Kidney tubule cell (primary cell): ENCODE results near the gene AKR1B1.

Experiments used
- DNase-seq: peaks from one replicate; pipeline ENCODE4 v3.0.0-alpha.2; 2018; ENCODE audit warnings: low spot score

AKR1B1 gene

DNA sequence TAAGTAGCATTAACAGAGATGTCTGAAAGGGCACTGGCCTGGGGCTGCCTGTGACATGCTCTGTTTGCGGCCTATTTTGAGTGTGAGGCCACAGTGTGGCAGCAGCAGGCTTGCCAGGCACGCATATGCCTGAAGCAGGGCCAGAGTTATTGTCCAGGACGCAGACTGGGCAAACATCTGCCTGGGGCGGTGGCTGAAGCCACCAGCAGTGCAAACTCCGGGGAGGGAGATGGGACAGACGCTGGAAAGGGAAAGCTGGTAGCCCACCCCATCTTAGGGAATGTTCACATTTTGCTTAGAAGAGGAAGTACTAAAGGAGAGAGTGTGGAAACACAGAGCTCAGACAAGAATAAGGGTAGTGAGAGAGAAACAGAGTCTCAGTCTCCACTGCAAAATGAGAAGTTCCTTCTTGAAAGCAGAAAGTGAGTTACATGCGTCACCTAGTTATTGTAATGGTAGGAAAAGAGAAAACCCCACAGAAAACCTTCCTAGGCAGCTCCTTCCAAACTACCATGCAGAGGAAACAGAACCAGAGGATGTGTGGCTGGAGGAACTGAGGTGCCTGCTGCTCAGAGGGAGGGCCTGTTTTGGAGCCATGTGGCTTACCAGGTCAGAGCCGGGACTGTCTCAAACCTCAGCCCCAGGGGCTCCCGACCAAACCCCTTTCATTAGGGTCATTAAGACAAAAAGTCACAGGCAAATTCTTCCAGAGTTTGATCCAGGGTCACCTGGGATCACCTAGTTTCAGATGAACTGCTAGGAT, 14.5 kb downstream of the AKR1B1 start:
- DNase-seq, result no peak

DNA sequence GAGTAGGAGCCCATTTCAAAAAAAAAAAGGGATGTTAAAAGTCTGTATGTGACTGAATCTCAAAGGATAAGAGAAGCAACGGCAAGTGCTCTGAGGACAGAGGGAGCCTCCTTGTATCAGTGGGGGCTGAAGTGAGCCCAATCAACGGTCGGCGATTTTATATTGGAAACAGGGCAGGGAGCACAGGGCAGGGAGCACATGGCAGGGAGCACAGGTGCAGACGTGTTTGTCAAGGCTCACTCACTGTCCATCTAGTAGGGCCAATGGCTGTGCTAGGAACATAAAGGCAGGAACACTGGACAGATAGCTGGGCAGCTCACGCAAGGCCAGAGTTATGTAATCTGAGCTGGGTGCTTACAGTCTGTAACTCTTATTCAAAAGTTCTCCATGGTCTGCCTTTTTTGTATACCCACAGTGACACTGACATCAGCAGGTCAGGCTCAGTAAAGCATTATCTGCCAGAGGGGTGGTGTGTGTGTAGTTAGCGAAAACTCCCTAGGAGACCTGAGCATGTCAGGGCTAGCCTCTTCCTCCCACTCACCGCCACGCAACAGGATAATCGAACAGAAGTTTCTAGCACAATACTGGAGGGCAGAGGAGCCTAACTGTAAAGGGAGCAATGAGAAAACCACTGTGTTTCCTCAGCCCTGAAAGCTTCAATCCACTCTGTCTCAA, 15.4 kb downstream of the AKR1B1 start:
- no peak for DNase-seq

DNA sequence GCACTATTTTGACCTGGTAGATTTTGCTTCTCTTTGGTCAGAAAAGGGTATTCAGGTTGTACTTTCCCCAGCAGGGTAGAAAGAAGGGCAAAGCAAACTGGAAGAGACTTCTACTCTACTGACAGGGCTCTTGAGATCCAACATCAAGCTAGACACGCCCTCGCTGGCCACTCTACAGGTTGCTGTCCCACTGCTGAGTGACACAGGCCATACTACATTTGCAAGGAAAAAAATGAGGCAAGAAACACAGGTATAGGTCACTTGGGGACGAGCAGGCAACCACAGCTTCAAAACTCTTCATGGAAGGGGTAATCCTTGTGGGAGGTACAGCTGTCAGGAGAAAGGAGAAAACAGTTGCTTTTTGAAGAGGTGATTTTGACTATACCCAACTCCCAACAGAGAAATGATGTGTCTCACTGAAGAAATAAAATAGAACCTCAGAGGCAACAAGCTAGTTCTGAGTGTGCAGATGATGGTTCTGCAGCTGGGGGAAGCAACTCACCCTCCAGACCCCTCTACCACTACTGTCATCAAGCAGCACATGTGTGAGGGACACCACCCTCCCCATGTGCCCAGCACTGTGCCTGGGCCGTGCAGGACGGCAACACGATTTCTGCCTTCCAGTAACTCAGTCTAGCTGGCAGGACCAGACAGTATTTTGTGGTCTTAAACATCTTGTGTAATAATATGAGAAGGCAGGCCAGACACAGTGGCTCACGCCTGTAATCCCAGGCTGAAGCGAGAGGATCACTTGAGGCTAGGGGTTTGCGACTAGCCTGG, 16.3 kb downstream of the AKR1B1 start:
- no peak for DNase-seq

DNA sequence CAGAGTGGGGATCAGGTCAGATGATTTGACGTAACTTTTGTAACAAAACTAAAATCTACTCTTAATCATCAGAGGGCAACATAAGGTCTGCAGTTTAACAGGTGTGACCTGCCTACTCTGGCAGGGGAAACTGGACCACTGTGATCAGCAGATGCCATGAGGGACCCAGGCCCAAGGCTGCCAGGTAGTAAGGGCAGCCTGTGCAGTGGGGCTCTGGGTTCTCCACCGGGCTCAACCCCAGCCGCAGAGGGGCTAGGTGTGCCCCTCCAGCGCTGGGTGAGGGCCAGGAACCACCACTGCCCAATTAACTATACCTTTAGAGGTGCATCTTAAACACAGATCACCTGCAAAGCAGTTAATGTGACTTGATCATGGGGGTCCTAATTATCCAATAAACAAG, 17.6 kb downstream of the AKR1B1 start:
- no peak for DNase-seq

DNA sequence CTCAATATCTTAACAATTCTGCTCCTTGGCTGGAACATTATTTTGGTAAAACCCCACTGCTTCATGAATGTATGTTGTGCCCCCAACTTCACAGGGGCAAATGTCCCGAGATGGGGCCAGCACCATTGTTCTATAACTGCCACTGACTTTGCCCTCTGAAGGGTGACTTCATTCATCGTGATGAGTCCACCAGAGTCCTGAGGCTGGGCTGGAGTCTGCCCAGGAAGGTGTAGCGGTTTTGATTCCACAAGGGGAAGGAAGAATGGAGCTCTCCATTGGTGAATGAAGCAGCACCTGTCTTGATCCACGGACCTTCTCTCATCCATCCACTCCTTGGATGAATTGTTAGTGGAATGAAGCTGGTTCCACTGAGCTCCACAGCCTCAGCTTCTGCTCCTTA, 18.4 kb downstream of the AKR1B1 start:
- DNase-seq, result no peak

DNA sequence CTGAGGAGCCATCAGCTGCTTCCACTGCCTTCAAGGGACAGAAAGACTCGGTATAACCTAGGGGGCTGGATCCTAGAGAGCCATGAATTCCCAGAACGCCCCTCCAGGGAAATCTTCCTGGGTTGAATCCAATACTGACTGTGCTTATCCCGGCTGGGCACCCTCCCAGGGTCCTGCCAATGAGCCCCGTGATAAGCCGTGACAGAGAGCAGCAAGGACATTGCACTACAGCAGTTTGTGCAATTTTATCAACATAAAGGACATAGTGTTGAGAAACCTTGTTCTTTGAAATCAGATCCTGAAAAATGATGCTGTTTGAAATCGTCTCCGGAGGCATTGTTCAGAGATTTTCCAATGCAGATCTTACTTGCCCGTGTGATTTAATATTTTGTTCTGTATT, 18.8 kb downstream of the AKR1B1 start:
- DNase-seq, result no peak

DNA sequence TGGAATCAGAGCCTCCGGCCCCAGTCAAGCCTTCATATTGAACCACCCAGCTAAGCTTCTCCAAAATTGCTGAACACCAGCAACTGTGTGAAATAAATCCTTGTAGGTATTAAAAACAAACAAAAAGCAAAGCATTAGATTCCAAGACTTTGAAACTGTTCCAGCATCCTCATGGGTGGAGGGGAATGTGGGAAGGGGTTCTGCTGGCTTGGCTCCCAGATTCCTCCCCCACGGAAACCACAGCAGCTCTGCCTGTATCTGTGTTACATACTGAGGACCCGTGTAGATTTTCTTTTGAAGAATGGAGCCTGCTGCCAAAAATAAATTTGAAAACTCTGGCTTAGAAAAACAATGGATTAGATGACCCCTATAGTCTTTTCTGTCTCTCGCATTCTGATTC, 20.0 kb downstream of the AKR1B1 start:
- no peak for DNase-seq

DNA sequence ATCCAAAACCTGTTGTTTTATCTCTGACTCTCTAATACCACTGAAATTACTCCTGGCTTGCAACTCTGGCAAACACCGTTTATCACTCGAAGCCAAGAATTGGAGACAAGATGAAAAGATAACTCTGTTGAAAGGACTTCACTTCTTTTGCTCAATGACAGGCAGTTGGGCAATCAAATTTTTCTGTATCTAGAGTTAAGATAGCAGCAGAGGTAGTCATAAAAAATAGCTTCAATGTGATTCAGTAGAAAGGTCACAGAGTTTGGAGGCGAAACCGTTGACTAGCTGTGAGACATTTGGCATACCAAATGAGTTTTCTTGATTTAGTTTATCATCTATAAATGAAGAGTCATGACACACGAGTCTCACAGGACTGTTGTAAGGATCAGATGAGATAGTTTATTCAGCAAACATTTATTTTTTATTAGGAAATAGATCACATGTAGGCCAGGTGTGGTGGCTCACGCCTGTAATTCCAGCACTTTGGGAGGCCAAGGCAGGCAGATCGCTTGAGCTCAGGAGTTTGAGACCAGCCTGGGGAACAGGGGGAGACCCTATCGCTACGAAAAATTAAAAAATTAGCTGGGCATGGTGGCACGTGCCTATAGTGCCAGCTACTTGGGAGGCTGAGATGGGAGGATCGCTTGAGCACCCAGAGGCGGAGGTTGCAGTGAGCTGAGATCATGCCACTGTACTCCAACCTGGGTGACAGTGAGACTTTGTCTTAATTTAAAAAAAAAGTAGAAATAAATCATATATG, 23.6 kb downstream of the AKR1B1 start:
- DNase-seq, result peak; percentile 74

DNA sequence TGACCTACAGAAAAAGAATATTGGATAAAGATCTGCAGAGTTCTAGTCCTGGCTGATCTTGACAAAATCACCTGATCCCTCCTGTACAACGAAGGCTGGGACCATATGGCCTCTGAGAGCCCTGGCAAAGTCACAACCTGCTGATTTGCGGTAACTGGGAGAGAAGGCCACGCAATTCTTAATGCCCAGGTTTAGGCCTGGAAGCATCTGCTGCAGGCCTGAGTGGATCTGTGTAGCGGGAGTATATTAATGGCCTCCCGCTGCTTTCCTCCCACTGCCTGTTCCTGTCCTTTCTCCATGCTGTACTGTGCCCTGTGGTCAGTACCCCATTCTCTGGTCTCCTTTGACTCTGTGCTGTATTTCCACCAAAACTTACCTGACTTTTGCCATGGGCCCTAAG, 24.2 kb downstream of the AKR1B1 start:
- DNase-seq, result no peak

DNA sequence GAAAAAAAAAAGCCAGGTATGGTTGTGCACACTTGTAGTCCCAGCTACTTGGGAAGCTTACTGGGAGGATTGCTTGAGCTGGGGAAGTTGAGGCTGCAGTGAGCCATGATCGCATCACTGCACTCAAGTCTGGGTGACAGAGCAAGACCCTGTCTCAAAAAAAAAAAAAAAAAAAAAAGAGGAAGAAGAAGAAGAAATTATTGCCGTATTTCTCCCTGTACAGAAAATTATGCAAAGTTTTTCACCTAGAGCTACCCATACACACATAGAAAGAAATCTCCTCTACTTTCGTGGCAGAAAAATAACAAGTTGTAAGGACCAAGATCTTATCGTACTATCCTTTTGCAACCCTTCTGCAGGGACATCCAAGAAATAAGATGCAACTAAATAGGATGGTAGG, 25.5 kb downstream of the AKR1B1 start:
- no peak for DNase-seq

DNA sequence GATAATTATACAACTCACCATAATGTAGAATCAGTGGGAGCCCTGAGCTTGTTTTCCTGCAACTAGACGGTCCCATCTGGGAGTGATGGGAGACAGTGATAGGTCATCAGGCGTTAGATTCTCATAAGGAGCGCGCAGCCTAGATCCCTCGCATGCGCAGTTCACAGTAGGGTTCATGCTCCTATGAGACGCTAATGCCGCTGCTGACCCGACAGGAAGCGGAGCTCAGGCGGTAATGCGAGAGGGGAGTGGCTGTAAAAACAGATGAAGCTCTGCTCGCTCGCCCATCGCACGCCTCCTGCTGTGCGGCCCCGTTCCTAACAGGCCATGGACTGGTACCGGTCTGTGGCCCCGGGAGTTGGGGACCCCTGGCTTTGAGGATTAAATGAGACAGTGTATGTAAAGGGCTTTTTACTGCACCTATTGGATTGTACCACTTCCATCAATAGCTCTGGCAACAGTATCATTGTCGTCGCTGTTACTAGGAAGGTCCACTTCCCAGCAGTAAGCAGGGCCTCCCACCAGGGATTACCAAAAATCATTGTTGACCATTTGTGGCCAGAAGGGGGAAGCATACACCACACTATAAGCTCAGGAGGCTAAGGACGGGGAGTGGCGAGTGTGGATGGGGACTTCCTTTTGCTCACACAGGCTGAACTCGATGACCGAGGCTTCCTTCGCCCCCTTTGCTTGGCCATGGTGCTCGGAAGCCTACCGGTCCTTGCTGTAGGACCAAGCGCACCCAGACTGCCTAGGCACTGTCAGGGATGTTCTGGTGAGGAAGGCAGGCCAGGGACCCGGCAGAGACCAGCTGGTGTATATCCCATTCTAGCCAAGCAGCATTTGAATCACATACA, 26.4 kb downstream of the AKR1B1 start:
- DNase-seq, result peak; percentile 93

DNA sequence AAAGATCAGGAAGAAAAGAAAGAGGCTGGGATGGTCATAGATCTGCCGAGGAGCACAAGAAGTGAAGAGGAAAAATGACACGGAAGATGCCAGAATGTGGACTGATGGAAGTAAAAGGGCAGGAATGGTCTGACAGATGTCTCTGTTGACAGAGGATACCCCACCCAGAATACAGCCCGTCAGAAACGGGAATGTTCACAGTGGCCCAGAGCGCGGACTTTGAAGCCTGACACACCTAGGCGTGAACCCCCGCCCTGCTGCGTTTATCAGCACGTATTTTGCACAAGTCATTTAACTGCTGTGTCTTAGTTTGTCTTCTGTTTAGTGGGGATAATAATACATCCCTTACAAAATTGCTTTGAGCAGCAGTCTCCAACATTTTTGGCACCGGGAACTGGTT, 27.1 kb downstream of the AKR1B1 start:
- DNase-seq, result no peak

DNA sequence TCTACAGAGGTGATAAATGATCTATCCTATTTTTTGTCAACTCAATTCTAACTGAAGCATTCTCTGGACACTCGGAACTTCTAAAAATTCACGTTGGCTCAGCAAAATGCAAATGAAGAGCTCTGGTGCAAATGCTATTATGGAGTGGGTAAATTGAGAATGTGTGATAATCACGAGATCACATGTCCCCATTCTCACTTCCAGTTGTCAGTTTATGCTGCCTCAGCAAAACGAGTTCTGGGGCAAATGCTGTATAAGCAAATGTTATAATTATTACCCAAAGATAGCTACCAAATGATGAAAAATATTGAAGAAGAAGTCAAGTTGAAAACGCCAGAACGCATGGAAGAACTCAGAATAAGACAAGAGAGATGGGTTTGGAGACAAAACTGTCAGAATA, 29.4 kb downstream of the AKR1B1 start:
- no peak for DNase-seq

DNA sequence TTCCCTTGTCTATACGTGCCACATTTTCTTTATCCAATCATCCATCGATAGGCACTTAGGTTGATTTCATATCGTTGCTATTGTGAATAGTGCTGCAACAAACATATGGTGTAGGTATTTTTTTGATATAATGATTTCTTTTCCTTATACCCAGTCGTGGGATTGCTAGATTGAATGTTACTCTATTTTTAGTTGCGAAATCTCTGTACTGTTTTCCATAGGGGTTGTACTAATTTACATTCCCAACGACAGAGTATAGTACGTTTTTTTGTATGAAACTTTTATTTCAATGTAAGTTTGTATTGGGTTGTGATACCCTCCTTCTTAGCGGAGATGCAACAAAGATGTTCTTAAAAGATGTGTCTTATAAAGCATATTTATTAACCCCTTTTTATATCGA, 30.0 kb downstream of the AKR1B1 start:
- DNase-seq, result no peak

DNA sequence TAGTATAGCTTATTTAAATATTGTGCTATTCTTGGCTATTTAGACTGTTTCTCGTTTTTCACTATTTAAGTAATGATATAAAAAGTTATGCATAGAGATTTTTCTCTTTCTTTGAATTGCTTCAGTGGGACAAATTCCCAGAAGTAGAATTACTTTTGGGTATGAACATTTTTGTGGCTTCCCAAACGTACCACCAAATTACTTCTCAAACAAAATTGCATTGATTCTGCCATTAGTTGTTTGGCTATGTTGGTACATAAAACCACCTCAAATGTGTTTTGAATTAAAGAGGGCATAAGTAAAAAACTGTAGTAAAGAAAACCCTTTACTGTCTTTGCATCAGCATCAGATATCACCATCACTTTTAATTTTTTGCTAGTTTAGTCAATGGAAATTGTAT, 31.0 kb downstream of the AKR1B1 start:
- no peak for DNase-seq

DNA sequence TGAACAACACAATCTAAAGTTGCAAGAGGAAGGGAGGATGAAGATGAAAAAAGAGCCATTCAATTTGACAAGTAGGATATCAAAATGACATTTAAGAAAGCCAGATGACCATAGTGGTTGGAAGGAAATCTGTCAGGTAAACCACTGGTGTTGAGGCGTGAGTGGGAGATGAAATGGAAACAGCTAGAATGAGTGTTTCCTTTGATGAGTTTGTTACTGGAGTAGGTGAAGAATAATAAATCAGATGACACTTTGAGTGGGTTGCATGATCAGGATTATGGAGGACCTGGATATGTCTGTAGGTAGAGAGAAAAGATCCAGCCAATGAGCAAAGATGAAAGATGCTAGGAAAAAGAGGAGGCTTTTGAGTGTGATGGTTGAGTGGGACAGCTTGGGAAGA, 33.1 kb downstream of the AKR1B1 start:
- DNase-seq, result no peak

DNA sequence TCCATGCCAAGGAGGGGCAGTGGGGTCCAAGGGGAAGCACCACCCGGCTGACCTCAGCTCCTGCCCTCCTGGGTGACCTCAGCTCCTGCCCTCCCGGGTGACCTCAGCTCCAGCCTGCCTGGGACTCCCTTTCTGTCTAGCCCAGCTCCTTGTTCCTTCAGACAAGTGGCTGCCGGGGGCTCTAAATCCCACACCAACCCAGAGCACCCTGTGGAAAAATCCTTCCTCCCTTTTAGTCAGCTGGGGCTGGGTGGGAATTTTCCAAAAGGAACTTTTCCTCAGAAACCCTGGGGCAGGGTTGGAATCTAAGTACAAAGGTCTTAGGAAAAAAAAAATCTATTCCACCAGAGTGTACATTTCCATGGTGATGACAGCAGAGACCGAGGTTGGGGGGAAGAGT, 36.3 kb downstream of the AKR1B1 start:
- DNase-seq, result peak; percentile 33

DNA sequence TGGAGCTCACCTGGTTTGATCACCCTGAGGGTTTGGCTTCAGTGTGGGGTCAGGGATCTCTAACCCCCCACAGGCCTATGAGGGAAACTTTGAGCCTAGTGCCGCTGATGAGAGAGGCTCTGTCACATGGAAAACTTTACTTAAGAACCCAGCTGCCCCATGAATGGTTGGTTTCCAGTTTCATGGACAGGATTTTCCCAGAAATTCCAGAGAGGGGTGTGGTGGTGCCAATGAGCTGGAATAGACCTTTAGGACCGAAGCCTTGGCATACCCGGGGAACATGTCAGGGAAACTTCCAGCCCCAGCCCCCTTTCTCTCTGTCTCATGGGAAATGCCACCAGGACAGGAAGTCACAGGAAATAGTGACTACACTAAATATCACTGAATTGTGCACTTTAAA, 36.9 kb downstream of the AKR1B1 start:
- DNase-seq, result peak; percentile 69

DNA sequence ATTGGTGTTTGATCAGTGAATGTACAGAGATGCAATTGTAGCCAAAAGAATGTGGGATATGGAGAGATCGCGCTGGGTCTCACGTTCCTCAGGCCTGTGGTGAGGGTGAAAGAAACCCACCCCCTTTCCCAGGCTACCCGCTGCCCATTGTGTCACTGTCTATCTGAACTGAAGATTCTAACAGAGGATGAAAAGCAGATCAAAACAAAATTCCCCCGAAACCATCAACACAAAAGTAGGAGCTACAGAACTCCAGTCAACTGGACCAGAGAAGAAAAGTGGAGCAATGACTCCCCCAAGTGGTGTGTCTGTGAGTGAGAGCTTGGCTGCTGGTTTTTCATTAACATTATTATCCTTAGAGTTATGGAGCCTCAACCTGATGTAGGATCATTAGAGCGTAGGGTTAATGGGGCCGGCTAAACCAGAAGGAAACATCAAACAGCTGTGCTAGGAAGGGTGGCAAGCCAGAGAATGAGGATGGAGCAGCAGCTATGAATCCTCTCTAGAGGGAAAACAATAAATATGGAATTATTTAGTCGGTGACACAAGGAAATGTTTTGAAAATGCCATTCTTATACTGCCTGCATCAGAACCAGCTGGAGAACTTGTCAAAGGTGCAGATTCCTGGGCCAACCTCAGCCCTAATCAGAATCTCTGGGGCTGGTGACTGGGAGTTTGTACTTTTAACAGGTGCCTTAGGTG, 38.3 kb downstream of the AKR1B1 start:
- DNase-seq, result peak; percentile 66

DNA sequence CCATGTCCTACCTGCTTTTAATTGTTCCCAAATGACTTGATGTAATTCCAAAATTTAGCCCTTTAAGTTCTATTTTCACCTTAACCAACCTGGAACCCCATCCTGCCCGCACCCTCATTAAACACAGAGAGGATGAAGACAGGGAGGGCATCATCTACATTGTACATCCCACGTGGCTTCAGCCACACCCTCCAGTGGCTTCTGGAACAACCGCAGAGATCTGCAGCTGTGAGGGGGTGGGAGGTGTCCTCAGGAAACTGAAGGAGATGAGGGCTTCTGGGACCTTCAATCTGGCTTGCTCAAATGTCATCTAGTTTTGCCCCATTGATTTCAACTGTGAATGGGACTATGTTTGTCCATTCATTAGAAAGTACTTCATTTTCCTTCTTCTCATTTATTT, 39.0 kb downstream of the AKR1B1 start:
- DNase-seq, result no peak

DNA sequence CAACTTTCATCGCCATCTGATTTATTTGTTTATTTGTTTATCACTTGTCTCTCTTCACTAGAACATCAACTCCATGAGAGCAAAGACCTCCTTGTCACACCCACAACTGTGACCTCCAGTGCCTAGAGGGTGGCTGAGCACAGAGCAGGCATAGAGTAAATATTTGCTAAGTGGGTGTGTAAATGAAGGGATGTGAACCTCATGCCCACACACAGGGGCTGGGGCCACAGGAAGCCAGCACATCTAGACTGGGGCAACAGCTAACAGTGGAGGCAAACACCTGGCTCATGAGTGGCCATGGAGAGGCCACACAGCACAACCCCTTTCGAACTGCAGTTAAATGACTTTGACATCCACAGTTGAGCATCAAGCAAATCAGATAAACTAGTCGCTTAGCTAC, 39.8 kb downstream of the AKR1B1 start:
- no peak for DNase-seq
